Mesenchymal stem cell (in vitro differentiated cells and primary cell): ENCODE results near the gene PGS1.
A peak's percentile ranks its signal among the peaks of the same experiment; 100 is the strongest.

Experiments used
- DNase-seq: peaks from one replicate; pipeline ENCODE4 v3.0.0-alpha.2; 2013
- H2AFZ ChIP-seq: one replicate; pipeline ENCODE4 v1.6.1; 2013; ENCODE audit warnings: low read depth, mild to moderate bottlenecking, control low read depth, inconsistent platforms, low read length, moderate library complexity
- H2AK5ac ChIP-seq: 2 replicates; pipeline ENCODE4 v1.6.1; 2013; ENCODE audit warnings: low read length, moderate library complexity, mild to moderate bottlenecking, inconsistent platforms; ENCODE audit not compliant: severe bottlenecking
- H2BK120ac ChIP-seq: one replicate; pipeline ENCODE4 v1.6.1; 2013; ENCODE audit warnings: low read depth, mild to moderate bottlenecking, inconsistent platforms, low read length, moderate library complexity
- H2BK12ac ChIP-seq, 2 experiments: one replicate each; pipeline ENCODE4 v1.6.1; 2013; ENCODE audit warnings: inconsistent platforms in 2 of 2, low read length in 2 of 2, mild to moderate bottlenecking in 2 of 2, moderate library complexity in 2 of 2, control low read depth in 1 of 2
- H2BK15ac ChIP-seq: one replicate; pipeline ENCODE4 v1.6.1; 2013; ENCODE audit warnings: mild to moderate bottlenecking, low read depth, inconsistent platforms; ENCODE audit not compliant: poor library complexity, severe bottlenecking
- H2BK5ac ChIP-seq: 2 replicates; pipeline ENCODE4 v1.6.1; 2013; ENCODE audit warnings: low read depth, mild to moderate bottlenecking, low read length, control low read depth, inconsistent platforms; ENCODE audit not compliant: poor library complexity, severe bottlenecking
- H3K14ac ChIP-seq, 2 experiments: one replicate each; pipeline ENCODE4 v1.6.1; 2013; ENCODE audit warnings: inconsistent platforms in 2 of 2, low read length in 2 of 2, control low read depth in 1 of 2, mild to moderate bottlenecking in 1 of 2, moderate library complexity in 1 of 2
- H3K18ac ChIP-seq, 2 experiments: one replicate each; pipeline ENCODE4 v1.6.1; 2013; ENCODE audit warnings: inconsistent platforms in 2 of 2, low read length in 2 of 2, control low read depth in 1 of 2, low read depth in 1 of 2, mild to moderate bottlenecking in 1 of 2
- H3K23ac ChIP-seq, 2 experiments: one replicate each; pipeline ENCODE4 v1.6.1; 2013; ENCODE audit warnings: inconsistent platforms in 2 of 2, low read length in 2 of 2, mild to moderate bottlenecking in 2 of 2, moderate library complexity in 2 of 2, control low read depth in 1 of 2
- H3K27ac ChIP-seq: 2 replicates; pipeline ENCODE4 v1.5.1; 2013; ENCODE audit warnings: mild to moderate bottlenecking, moderate library complexity, low read length, control low read depth, inconsistent platforms; ENCODE audit not compliant: poor library complexity, severe bottlenecking
- H3K27me3 ChIP-seq, 2 experiments: 2 replicates each; pipeline versions ENCODE4 v1.6.1 to v1.7.0; 2013; ENCODE audit warnings: low read length in 2 of 2, mild to moderate bottlenecking in 2 of 2, moderate library complexity in 2 of 2, control low read depth in 1 of 2, inconsistent platforms in 1 of 2; ENCODE audit not compliant: control insufficient read depth in 1 of 2, insufficient read depth in 1 of 2
- H3K36me3 ChIP-seq, 2 experiments: 2 replicates each; pipeline versions ENCODE4 v1.6.1 to v1.7.0; 2013; ENCODE audit warnings: low read length in 2 of 2, control low read depth in 1 of 2, inconsistent platforms in 1 of 2, low read depth in 1 of 2, mild to moderate bottlenecking in 1 of 2; ENCODE audit not compliant: insufficient read depth in 2 of 2, control insufficient read depth in 1 of 2
- H3K4ac ChIP-seq, 2 experiments: one replicate each; pipeline ENCODE4 v1.6.1; 2013; ENCODE audit warnings: inconsistent platforms in 2 of 2, low read length in 2 of 2, mild to moderate bottlenecking in 2 of 2, moderate library complexity in 2 of 2, control low read depth in 1 of 2, low read depth in 1 of 2
- H3K4me1 ChIP-seq: 2 replicates; pipeline ENCODE4 v1.6.1; 2013; ENCODE audit warnings: low read depth, low read length, control low read depth; ENCODE audit not compliant: control insufficient read depth, insufficient read depth
- H3K4me2 ChIP-seq: 2 replicates; pipeline ENCODE4 v1.6.1; 2013; ENCODE audit warnings: low read length, mild to moderate bottlenecking, inconsistent platforms; ENCODE audit not compliant: poor library complexity, severe bottlenecking
- H3K4me3 ChIP-seq, 2 experiments: 2 replicates each; pipeline versions ENCODE4 v1.5.1 to v1.7.0; 2013; ENCODE audit warnings: low read length in 2 of 2, mild to moderate bottlenecking in 2 of 2, control low read depth in 1 of 2, low read depth in 1 of 2; ENCODE audit not compliant: insufficient read depth in 1 of 2
- H3K79me1 ChIP-seq: replicated peaks from 2 replicates; pipeline ENCODE4 v1.6.1; 2013; ENCODE audit warnings: mild to moderate bottlenecking, control low read depth, low read length, inconsistent platforms; ENCODE audit not compliant: poor library complexity, severe bottlenecking
- H3K9ac ChIP-seq: 2 replicates; pipeline ENCODE4 v1.7.0; 2013; ENCODE audit warnings: mild to moderate bottlenecking, low read length, moderate library complexity
- H3K9me3 ChIP-seq: 2 replicates; pipeline ENCODE4 v1.7.0; 2013; ENCODE audit warnings: mild to moderate bottlenecking, low read length; ENCODE audit not compliant: control insufficient read depth
- H4K8ac ChIP-seq: one replicate; pipeline ENCODE4 v1.6.1; 2013; ENCODE audit warnings: inconsistent platforms, mild to moderate bottlenecking, low read length, moderate library complexity
- H4K91ac ChIP-seq: one replicate; pipeline ENCODE4 v1.6.1; 2013; ENCODE audit warnings: mild to moderate bottlenecking, low read length, inconsistent platforms
- WGBS: methylation state at CpG from one replicate; pipeline ENCODE4 v1.1.7; 2013; ENCODE audit warnings: mixed read lengths; 5-methylcytosine and 5-hydroxymethylcytosine counted together

PGS1 gene

GRCh38 chr17:78348055-78348770 lies 30.2 kb upstream of the PGS1 start:
- Histone ChIP-seq H3K4ac (no peak overlapping the region), H2BK12ac (peak overlapping the region; percentile 69 to 88), H2AK5ac (peak overlapping the region; percentile 28), H2BK15ac (peak overlapping the region; percentile 55), H3K27ac (no peak overlapping the region), H3K14ac (peak overlapping the region in 1 of 2 experiments; percentile 19), H2BK120ac (peak overlapping the region; percentile 56), H4K91ac (peak overlapping the region; percentile 8), H3K9me3 (no peaks in the 10 kb centered on the region), H3K9ac (no peak overlapping the region), H4K8ac (no peak overlapping the region), H3K18ac (peak overlapping the region; percentile 16 to 25), H3K23ac (no peak overlapping the region), H3K4me2 (no peak overlapping the region), H2AFZ (no peak overlapping the region), H2BK5ac (no peak overlapping the region), H3K4me1 (peaks cover 37% of the 10 kb centered on the region), H3K79me1 (no peaks in the 10 kb centered on the region), H3K4me3 (no peak overlapping the region), H3K36me3 (no peaks in the 10 kb centered on the region), H3K27me3 (no peaks in the 10 kb centered on the region)
- DNase-seq: no peak
- 89% methylated on average over 8 of the region's 9 CpGs for WGBS

GRCh38 chr17:78349891-78350642 lies 28.4 kb upstream of the PGS1 start:
- Histone ChIP-seq H4K8ac (no peak overlapping the region), H3K79me1 (no peaks in the 10 kb centered on the region), H3K27ac (no peak overlapping the region), H2BK5ac (no peak overlapping the region), H3K27me3 (no peaks in the 10 kb centered on the region), H3K4me1 (peaks cover 42% of the 10 kb centered on the region), H2BK120ac (peak overlapping the region; percentile 29), H3K18ac (peak overlapping the region in 1 of 2 experiments; percentile 46), H3K4ac (peak overlapping the region; percentile 30), H3K4me2 (no peak overlapping the region), H3K36me3 (peaks cover 3 to 4% of the 10 kb centered on the region in 2 experiments), H2BK12ac (peak overlapping the region; percentile 70 to 88), H2AFZ (no peak overlapping the region), H3K4me3 (peak overlapping the region in 1 of 2 experiments; percentile 36), H2AK5ac (peak overlapping the region; percentile 68), H3K14ac (no peak overlapping the region), H2BK15ac (peak overlapping the region; percentile 39), H4K91ac (peak overlapping the region; percentile 15), H3K9me3 (no peaks in the 10 kb centered on the region), H3K9ac (peak overlapping the region; percentile 61), H3K23ac (peak overlapping the region in 1 of 2 experiments; percentile 15)
- no peak for DNase-seq
- 97% methylated on average over 4 of the region's 4 CpGs for WGBS

GRCh38 chr17:78351449-78352006 lies 26.9 kb upstream of the PGS1 start:
- Histone ChIP-seq H2BK15ac (peak overlapping the region; percentile 96), H3K23ac (peak overlapping the region in 1 of 2 experiments; percentile 16), H3K4ac (peak overlapping the region; percentile 58 to 96), H3K79me1 (no peaks in the 10 kb centered on the region), H3K9ac (peak overlapping the region; percentile 82), H2BK120ac (peak overlapping the region; percentile 77), H4K8ac (peak overlapping the region; percentile 33), H3K4me2 (no peak overlapping the region), H4K91ac (peak overlapping the region; percentile 53), H3K9me3 (no peaks in the 10 kb centered on the region), H3K27ac (peak overlapping the region; percentile 65), H3K36me3 (peaks cover 12 to 17% of the 10 kb centered on the region in 2 experiments), H2AFZ (no peak overlapping the region), H3K14ac (peak overlapping the region in 1 of 2 experiments; percentile 91), H3K27me3 (no peaks in the 10 kb centered on the region), H3K4me1 (peaks cover 51% of the 10 kb centered on the region), H3K4me3 (peak overlapping the region in 1 of 2 experiments; percentile 57), H2BK12ac (peak overlapping the region; percentile 29 to 37), H2AK5ac (peak overlapping the region; percentile 14), H3K18ac (peak overlapping the region; percentile 49 to 73), H2BK5ac (peak overlapping the region; percentile 76)
- DNase-seq: peak; percentile 100
- whole genome bisulfite sequencing: 12% methylated on average over 16 of the region's 16 CpGs
